Peyer's patch (tissue), 4 donors: ENCODE data around the gene PLXNA2. TPM values are rescaled to one million over a fixed set of nuclear protein-coding genes. Genes with fewer than 3 reads are reported as not detected.

Experiments used
- DNase-seq, 3 donors: peaks; one replicate each; pipeline ENCODE4 v3.0.0-alpha.2; 2017 to 2019
- H3K27ac ChIP-seq, 4 donors: fragments of 200-600 bp; sonication (generic); one replicate each; pipeline ENCODE4 v1.5.1; 2016 to 2019
- H3K27me3 ChIP-seq, 2 donors: fragments of 200-600 bp; sonication (generic); one replicate each; pipeline ENCODE4 v1.5.1; 2019
- H3K36me3 ChIP-seq, 3 donors: fragments of 200-600 bp; sonication (generic); one replicate each; pipeline ENCODE4 v1.5.1; 2016 to 2019
- H3K4me1 ChIP-seq, 4 donors: fragments of 200-600 bp; sonication (generic); one replicate each; pipeline ENCODE4 v1.5.1; 2016 to 2019
- H3K4me3 ChIP-seq, 4 donors: fragments of 200-600 bp; sonication (generic); 1 replicate in 3 of 4; 2 replicates in 1 of 4; pipeline ENCODE4 v1.5.1; 2016 to 2019; ENCODE audit warnings: mild to moderate bottlenecking in 1 of 4
- H3K9me3 ChIP-seq, 4 donors: fragments of 200-600 bp; sonication (generic); one replicate each; pipeline ENCODE4 v1.5.1; 2016 to 2019; ENCODE audit warnings: mild to moderate bottlenecking in 1 of 4
- CTCF ChIP-seq, 6 experiments: fragments of 450-650 bp in 4 of 6; fragments of 200-600 bp in 2 of 6; sonication (generic) in 1 of 6; IDR thresholded peaks; one replicate each; pipeline ENCODE4 v1.5.1; 2017 to 2019; ENCODE audit warnings: antibody characterized with exemption in 6 of 6, mild to moderate bottlenecking in 3 of 6, moderate library complexity in 1 of 6
- POLR2A ChIP-seq, 2 donors: fragments of 450-650 bp; IDR thresholded peaks; one replicate each; pipeline ENCODE4 v1.5.1; 2017; ENCODE audit warnings: antibody characterized with exemption in 2 of 2, mild to moderate bottlenecking in 2 of 2, moderate library complexity in 2 of 2
- total RNA-seq, 4 donors: library from RNA; depleted of rRNA; stranded (reverse); fragments of >200 nt; gene quantifications; one replicate each; pipeline ENCODE4 v1.1.0, GENCODE V29; 2016

PLXNA2 gene
- total RNA-seq, 4 donors from 2014 or later, result 51.5 to 70.2 (median 62.5) TPM

GRCh38 chr1:208158640-208159554, 85.3 kb downstream of the PLXNA2 start:
- Histone ChIP-seq H3K36me3 (no peaks in the 10 kb centered on the region), H3K27me3 (no peaks in the 10 kb centered on the region), H3K27ac (peak overlapping the region in 2 of 4 donors; percentile 23 to 44), H3K4me1 (peaks cover 0 to 71% (median 6%) of the 10 kb centered on the region in 4 donors), H3K9me3 (no peaks in the 10 kb centered on the region), H3K4me3 (no peak overlapping the region)
- peak in 2 of 3 donors; percentile 62 to 65 for DNase-seq
- TF ChIP-seq POLR2A (IDR thresholded peaks at IDR 0.05), result peak in 1 of 2 donors; percentile 47
- no peak for TF ChIP-seq CTCF (IDR thresholded peaks at IDR 0.05)

GRCh38 chr1:208157769-208158168, 86.4 kb downstream of the PLXNA2 start:
- H3K4me3 ChIP-seq, result no peak overlapping the region
- H3K9me3 ChIP-seq, result no peaks in the 10 kb centered on the region
- H3K36me3 ChIP-seq, result no peaks in the 10 kb centered on the region
- H3K27ac ChIP-seq, result no peak overlapping the region
- no peaks in the 10 kb centered on the region for H3K27me3 ChIP-seq
- DNase-seq, result no peak
- H3K4me1 ChIP-seq, result peaks cover 0 to 67% (median 6%) of the 10 kb centered on the region in 4 donors
- no peak for TF ChIP-seq CTCF (IDR thresholded peaks at IDR 0.05)
- TF ChIP-seq POLR2A (IDR thresholded peaks at IDR 0.05), result no peak

- no peak for TF ChIP-seq POLR2A (IDR thresholded peaks at IDR 0.05)
- TF ChIP-seq CTCF (IDR thresholded peaks at IDR 0.05), result no peak
- Histone ChIP-seq H3K4me1 (peaks cover 0 to 63% (median 4%) of the 10 kb centered on the region in 4 donors), H3K27me3 (no peaks in the 10 kb centered on the region), H3K9me3 (no peaks in the 10 kb centered on the region), H3K36me3 (no peaks in the 10 kb centered on the region), H3K4me3 (no peak overlapping the region), H3K27ac (peak overlapping the region in 1 of 4 donors; percentile 3)
- DNase-seq, result no peak
Measured at GRCh38 chr1:208156741-208157140, 87.4 kb downstream of the PLXNA2 start.

- no peak for TF ChIP-seq CTCF (IDR thresholded peaks at IDR 0.05)
- peaks cover 0 to 64% (median 4%) of the 10 kb centered on the region in 4 donors for H3K4me1 ChIP-seq
- H3K27ac ChIP-seq, result no peak overlapping the region
- no peak for DNase-seq
- H3K4me3 ChIP-seq, result no peak overlapping the region
- no peaks in the 10 kb centered on the region for H3K27me3 ChIP-seq
- no peaks in the 10 kb centered on the region for H3K9me3 ChIP-seq
- no peaks in the 10 kb centered on the region for H3K36me3 ChIP-seq
Measured at GRCh38 chr1:208156310-208156709, 87.9 kb downstream of the PLXNA2 start.

GRCh38 chr1:208154679-208155642, 89.2 kb downstream of the PLXNA2 start:
- H3K27ac ChIP-seq, result peak overlapping the region in 3 of 4 donors; percentile 53 to 82 (median 77)
- TF ChIP-seq CTCF (IDR thresholded peaks at IDR 0.05) (no peak), POLR2A (IDR thresholded peaks at IDR 0.05) (no peak)
- no peak overlapping the region for H3K4me3 ChIP-seq
- DNase-seq, result peak in 1 of 3 donors; percentile 60
- H3K36me3 ChIP-seq, result no peaks in the 10 kb centered on the region
- H3K4me1 ChIP-seq, result peaks cover 0 to 66% (median 7%) of the 10 kb centered on the region in 4 donors
- H3K9me3 ChIP-seq, result no peaks in the 10 kb centered on the region
- H3K27me3 ChIP-seq, result no peaks in the 10 kb centered on the region
